MM.1S (cell line): Measurements from ENCODE around the gene NT5M.

Source experiments
- CTCF ChIP-seq: fragments of 300-600 bp; sonication (generic); IDR thresholded peaks from 2 replicates; pipeline ENCODE4 v1.5.1; 2016; ENCODE audit warnings: antibody characterized with exemption, low read length, mixed read lengths
- EZH2 ChIP-seq: fragments of 300-600 bp; sonication (generic); optimal IDR thresholded peaks from 2 replicates; pipeline ENCODE3; 2017; ENCODE audit warnings: low read depth, mild to moderate bottlenecking, antibody characterized with exemption, low read length, mixed read lengths

- TF ChIP-seq EZH2, result no peak
- TF ChIP-seq CTCF, result no peak
Measured at GRCh38 chr17:17347956-17348871, 45.0 kb downstream of the NT5M start.
